NCI-H524 treated with DMSO at 0.1 percent for 48 hours (cell line): ENCODE data around the gene CCDC88B.
"Not testable (repeated sequence)": the region's sequence is repeated elsewhere in the genome, so short reads cannot be mapped to it uniquely, and the experiment has no call there.

ENCODE experiments used
- DNase-seq: peaks from one replicate; lab custom pipeline; 2025; lab: John Stamatoyannopoulos, UW

CCDC88B gene

DNA sequence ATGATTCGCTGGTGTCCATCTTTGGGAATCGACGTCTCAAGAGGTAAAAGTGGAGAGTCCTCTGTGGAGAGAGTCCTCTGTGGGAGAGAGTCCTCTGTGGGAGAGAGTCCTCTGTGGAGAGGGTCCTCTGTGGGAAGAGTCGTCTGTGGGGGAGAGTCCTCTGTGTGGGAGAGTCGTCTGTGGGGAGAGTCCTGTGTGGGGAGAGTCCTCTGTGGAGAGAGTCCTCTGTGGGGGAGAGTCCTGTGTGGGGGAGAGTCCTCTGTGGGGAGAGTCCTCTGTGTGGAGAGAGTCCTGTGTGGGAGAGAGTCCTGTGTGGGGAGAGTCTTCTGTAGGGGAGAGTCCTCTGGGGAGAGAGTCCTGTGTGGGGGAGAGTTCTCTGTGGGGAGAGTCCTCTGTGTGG, 19.0 kb upstream of the CCDC88B start:
- no peak for DNase-seq

DNA sequence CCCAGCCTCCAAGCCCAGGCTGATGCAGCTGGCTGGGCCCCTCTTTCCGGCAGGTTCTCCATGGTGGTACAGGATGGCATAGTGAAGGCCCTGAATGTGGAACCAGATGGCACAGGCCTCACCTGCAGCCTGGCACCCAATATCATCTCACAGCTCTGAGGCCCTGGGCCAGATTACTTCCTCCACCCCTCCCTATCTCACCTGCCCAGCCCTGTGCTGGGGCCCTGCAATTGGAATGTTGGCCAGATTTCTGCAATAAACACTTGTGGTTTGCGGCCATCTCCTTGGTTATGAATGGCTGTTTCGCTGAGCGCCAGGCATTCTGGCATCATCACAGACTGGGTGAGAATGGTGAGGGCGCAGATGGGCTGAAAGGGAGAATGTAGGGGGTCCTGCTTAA, 18.5 kb upstream of the CCDC88B start:
- no peak for DNase-seq

DNA sequence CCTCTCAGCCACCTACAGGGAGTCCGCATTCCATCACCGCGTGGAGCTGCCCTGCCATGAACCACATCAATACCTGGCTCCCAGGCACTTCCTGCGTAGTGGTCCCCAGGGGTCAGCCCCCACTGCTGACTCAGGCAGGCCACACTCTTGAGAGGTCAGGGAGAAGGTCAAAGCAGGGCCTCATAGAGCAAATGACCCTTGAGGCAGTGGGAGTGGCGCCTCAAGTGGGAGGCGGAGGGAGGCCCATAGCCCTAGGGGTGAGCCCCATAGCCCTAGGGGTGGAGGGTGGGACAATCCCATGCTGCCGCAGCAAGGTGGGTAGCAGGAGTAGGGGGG, 17.1 kb upstream of the CCDC88B start:
- no peak for DNase-seq

DNA sequence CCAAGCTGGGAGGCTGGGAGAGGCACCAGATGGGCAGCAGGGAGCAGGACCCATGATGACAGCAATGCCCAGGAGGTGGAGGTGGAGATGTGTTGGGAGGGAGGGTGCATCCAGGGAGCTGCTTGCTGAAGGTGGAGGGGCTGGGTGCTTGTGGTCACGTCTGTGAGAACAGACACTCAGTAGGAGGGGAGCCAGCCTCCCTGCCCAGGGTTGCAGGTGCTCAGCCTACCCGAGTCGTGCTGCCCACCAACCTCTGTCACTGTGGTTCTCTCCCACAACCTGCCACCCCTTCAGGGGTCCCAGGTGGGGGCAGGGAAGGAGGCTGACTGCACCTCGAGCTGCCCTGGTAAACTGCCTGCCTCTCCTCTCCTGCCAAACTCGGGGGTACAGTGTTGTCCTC, 16.6 kb upstream of the CCDC88B start:
- DNase-seq = no peak

DNA sequence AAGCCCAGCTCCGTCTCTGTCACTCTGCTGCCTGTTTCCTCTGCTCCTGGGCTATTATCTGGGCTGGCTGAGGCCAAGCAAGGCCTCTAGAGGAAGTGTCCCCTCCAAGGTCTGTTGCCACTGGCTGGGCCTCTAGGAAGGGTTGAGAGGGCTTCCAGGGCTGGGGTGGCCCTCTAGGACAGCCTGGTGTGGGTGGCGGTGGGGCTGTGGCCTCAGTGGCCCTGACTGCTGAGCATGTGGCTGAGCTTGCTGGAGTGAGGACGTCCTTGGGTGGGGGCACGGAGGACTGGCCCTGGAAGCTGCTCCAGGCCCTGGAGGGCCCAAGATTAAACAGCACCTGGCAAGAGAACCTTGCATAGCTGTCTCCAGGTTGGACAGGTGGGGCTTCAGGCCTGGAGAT, 16.0 kb upstream of the CCDC88B start:
- DNase-seq = not testable (repeated sequence)

DNA sequence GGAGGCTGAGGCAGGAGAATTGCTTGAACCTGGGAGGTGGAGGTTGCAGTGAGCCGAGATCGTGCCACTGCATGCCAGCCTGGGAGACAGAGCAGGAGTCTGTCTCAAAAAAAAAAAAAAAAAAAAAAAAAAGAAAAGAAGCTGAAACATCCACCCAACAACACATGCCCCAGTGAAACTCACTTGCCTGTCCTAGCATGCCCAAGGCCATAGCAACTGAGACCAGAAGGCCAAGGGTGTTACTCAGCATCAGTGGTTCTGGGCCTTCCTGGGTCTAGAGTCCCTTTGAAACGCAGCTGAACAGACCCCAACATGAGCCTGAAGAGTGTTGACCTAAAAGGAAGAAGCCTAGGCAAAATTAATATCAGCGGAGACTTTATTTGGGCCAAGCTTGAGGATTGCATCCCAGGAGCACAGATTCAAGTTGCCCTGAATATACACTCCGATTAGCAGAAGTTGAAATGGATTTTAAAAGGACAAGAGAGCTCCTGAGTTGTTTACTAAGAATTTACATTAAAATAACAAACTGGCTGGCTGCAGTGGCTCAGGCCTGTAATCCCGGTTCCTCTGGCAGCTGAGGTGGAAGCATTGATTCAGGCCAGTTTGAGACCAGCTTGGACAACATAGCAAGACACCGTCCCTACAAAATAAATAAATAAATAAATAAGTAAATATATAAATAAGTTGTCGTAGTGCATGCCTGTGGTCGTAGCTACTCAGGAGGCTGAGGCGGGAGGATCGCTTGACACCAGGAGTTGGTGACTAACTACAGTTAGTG, 15.1 kb upstream of the CCDC88B start:
- no peak for DNase-seq

DNA sequence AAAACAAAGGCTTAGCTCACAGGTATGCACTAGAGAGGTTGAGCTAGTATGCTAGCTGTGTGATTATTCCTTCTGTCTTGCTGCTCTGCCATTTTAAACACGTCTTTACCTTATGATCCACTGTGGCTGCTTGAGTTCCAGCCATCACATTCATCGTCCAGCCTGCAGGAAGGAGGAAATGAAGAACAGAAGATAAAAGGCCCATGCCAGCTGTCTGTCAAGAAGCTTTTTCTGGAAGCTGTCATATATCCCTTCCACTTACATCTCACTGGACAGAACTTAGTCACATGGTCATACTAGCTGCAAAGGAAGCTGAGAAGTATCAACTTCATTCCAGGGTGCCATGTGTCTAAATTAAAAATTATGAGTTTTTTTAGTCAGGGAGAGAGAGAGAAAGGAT, 12.6 kb upstream of the CCDC88B start:
- DNase-seq = no peak

DNA sequence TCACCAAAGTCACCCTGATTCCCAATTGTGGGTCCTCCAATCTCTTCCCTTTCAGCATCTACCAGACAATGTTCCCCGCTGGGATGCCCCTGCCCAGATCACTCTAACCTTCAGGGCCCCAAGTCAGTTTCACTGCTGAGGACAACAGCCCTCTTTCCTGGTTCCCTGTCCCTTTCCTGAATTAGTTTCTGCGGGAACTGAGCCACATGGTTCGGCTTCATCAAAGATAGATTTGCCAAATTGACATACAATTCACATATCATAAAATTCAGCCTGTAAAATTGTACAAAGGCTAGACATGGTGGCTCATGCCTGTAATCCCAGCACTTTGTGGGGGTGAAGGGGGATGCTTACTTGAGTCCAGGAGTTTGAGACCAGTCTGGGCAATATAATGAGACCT, 12.0 kb upstream of the CCDC88B start:
- DNase-seq = no peak

DNA sequence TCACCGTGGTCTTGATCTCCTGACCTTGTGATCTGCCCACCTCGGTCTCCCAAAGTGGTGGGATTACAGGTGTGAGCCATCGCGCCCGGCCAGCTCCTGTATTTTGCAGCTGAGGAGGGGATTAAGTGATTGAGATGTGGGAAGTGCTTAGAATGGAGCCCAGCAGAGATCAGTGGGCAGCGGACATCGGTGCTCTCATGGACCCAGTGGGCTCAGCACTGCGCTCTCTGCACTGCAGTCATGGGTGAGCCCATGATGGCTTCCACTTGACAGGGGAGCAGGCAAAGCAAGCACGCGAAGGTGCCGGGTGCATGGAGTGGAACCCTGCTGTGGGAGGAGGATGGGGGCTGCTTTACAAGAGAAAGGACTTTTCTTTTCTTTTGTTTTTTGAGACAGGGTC, 9.1 kb upstream of the CCDC88B start:
- no peak for DNase-seq

DNA sequence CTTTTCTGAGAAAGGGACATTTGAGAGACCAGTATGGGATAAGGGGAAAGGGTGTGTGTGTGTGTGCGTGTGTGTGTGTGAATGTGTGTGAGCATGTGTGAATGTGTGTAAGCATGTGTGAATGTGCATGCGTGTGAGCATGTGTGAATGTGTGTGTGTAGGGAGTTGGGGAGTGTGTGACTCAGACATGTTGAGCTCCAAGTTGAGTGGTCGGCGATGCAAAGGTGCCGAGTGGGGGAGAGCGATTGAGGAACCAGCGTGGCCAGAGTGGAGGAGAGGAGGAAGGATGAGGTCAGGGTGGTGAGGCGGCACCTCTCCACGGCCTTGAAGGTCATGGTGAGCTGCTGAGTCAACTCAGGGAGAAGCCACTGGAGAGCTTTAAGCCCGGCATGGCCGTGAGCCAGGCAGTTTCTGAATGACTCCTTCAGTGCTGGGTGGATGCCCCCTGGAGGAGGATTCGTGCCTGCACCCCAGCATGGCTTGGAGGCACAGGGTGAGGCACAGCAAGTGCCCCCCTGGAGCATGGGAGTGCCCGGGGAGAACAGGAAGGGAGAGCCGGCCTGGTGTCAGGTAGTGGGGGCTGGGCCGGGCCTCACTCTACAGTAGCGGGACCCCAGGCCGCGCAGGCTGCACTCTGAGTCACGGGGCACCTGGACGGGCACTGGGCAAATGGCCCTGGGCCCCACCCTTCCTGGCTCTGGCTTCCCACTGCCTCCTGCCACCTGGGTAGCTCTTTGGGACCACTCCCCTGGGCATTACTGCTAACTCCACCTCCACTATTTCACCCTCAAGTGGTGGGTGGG, 8.2 kb upstream of the CCDC88B start:
- DNase-seq = no peak

DNA sequence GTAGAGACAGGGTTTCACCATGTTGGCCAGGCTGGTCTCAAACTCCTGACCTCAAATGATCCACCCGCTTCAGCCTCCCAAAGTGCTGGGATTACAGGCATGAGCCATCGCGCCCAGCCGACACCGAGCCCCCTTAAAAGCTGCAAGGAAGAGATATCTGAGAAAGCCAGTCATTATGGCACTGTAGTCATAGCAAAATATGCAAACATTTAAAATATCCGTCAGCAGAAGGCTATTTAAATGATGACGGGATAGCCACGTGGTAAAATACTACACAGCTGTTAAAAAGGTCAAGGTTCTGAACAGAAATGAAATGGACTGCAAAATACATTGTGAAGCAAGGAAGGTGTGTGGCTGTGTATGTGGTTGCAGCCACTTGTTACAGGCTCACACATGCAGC, 6.4 kb upstream of the CCDC88B start:
- no peak for DNase-seq

DNA sequence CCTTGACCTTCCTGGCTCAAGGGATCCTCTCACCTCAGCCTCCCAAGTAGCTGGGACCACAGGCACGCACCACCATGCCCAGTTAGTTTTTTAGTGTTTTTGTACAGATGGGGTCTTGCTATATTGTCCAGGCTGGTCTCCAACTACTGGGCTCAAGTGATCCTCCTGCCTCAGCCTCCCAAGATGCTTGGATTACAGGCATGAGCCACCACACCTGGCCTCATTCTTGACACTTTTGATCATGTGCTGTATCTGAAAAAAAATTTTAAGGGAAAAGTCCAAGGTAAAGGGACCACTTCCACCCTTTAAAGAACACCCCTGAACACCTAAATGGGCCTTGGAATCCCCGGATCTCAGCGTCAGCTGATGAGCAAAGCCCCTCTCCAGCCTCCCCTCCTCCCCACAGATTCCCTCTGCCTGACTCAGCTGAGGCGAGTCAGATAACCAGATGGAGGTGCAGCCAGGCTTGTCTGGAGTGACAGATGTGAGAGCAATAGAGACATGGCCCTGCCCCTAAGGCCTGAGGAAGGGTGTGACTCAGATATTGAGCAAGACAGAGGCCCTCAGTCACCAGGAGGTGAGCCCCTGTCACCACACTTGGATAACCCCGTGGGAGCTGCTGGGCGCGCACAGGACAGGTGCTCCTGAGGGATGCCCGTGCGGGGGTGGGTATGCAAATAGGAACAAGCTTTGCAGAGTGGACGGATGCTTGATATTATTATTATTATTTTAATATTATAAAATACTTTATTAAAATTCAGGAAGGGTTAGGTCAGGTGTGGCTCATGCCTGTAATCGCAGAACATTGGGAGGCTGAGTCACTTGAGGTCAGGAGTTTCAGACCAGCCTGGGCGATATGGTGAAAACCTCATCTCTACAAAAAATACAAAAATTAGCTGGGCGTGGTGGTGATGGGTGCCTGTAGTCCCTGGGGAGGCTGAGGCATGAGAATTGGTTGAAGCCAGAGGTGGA, 5.0 kb upstream of the CCDC88B start:
- peak; percentile 92 for DNase-seq

DNA sequence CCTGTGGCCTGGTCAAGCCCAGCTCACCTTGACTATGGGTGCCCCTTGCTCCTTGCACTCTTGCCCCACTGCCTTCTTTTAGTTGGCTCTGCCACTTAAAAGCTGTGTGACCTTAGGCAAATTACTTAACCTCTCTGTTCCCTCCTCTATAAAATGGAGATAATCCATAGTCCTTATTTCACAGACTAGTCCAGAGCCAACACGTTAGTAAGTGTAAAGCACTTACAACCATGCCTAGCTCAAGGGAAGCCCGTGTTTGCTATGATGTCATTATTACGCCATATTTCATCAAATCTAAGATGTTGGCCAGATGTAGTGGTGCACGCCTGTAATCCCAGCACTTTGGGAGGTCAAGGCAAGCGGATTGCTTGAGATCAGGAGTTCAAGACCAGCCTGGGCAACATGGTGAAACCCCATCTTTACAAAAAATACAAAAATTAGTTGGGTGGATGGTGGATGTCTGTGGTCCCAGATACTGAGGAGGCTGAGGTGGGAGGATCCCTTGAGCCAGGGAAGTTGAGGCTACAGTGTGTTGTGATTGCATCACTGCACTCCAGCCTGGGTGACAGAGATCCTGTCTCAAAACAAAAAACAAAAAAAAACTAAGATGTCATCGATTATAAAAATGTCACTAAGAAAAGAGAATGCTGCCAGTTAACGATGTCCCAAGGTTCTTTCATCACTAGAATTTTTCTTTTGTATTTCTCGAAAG, 2.3 kb upstream of the CCDC88B start:
- DNase-seq = no peak

DNA sequence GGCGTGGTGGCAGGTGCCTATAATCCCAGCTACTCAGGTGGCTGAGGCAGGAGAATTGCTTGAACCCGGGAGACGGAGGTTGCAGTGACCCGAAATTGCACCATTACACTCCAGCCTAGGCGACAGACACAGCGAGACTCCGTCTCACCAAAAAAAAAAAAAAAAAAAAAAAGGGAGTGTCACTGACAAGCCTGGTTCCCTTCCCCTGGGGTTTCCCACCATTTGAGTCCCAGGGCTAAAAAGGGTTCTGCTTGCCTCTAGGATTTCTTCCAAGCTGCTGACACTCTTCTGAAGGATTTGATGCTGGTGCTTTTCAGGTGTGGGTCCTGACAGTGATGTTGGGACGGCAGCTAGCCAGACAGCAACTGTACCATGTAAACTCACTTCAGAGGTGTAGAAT, 1.3 kb upstream of the CCDC88B start:
- DNase-seq = no peak

DNA sequence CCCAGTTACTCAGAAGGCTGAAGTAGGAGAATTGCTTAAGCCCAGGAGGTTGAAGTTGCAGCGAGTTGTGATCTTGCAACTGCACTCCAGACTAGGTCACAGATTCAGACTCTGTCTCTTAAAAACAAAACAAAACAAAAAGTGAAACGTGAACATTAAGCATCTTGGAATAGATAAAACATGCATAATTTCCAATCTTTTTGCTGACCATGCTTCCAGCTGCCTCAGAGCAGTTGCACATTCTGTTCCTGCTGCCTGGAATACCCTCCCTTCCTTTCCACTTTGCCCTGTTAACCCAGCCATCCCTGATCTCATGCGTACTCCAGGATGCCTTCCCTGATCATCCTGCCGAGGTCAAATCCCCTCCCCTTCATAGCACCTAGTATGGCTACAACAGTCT, 718 bp upstream of the CCDC88B start:
- DNase-seq = no peak

DNA sequence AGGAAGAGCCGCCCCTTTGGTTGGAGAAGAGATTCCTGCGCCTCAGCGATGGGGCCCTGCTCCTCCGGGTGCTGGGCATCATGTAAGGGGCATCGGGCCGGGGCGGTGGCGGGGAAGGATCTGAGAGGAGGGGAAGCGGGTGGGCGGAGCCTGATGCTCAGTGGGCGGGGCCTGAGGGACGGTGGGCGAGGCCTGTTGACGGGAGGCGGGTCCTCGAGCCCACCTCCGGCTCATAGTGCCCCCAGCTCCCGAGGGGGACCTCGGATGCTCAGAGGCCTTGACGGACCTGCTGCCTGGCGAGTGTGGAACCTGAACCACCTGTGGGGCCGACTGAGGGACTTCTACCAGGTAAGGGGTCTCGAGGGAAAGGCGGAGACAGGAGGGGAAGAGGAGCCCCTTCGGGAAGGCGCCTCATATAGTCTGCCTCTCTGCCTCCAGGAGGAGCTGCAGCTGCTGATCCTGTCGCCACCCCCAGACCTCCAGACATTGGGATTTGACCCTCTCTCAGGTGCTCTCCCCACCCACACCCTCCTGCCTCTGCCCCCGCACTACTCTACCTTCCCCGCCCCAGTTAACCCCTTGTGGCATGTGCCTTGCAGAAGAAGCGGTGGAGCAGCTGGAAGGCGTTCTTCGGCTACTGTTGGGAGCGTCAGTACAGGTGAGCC, 799 bp downstream of the CCDC88B start:
- DNase-seq = no peak

DNA sequence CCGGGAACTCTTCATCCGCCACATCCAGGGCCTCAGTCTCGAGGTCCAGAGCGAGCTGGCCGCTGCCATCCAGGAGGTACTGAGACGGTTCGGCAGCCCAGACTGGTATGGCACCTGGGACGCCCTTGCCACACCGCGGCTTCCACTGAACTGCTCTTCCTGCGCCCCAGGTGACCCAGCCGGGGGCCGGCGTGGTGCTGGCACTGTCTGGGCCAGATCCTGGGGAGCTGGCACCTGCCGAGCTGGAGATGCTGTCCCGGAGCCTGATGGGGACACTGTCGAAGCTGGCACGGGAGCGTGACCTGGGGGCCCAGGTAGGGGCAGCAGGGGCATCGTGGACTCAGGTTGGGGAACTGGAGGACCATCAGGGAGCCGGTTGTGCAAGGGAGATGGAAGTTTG, 1.4 kb downstream of the CCDC88B start:
- no peak for DNase-seq

DNA sequence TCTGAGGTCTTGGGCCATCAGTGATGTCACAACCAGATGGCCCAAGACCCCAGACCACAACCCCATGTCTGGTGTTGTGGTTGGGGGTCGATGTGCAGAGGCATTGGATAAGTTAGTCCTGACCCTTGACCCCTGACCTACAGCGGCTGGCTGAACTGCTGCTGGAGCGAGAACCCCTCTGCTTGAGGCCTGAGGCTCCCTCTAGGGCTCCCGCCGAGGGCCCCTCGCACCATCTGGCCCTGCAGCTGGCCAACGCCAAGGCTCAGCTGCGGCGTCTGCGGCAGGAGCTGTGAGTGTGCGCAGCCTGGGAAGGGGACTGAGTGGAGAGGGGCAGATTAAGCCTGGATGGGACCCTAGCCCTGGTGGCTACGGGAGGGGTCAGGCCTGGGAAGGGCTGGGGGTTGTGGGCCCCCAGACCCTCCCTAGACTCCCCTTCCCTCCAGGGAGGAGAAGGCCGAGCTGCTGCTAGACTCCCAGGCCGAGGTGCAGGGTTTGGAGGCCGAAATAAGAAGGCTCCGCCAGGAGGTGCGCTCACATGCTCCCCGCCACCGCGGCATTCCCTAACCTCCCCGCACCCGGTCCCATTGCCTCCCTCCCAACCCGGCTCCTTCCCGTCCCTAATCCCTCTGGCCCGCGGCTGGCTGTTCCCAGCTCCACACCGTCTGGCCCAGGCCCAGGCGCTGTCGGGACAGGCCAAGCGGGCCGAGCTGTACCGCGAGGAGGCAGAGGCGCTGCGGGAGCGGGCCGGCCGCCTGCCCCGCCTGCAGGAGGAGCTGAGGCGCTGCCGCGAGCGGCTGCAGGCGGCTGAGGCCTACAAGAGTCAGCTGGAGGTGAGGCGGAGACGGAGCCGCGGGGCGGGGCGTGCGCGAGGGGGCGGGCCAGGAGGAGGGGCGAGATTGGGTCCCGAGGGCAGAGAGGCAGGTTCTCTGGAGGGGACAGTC, 2.1 kb downstream of the CCDC88B start:
- DNase-seq = peak; percentile 70

DNA sequence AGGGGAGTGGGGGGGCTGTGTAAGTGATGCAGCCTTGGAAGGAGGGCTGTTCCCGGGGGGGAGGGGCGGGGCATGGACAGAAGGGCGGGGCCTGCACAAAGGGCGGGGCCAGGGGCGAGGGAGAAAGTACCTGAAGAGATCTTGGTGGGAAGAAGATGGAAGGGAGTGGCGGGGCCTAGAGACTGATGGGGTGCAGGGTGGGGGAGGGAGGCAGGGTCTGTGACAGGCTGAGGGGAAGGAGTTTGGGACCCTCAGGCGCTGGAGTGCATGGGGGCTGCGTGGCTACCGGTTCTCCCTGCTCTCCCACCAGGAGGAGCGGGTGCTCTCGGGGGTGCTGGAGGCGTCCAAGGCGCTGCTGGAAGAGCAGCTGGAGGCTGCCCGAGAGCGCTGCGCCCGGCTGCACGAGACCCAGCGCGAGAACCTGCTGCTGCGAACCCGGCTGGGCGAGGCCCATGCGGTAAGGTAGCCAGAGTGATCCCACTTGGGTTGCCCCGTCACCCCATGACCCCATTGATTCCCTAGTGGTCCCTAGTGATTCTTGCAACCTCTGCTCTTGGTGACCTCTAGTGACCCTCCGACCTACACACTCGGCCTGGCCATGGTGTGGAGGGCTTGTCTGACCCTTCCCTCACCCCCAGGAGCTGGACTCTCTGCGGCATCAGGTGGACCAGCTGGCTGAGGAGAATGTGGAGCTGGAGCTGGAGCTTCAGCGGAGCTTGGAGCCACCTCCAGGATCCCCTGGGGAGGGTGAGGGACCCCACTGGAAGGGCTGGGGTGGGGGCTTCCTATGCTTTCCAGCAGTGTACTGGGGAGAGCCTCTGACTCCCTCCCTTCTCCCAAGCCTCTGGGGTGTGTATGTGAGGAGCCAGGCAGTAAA, 3.1 kb downstream of the CCDC88B start:
- DNase-seq = no peak
